GM10266 (cell line): Measurements from ENCODE around the gene KCNMB1.

Source experiments
- DNase-seq: peaks from one replicate; pipeline ENCODE4 v3.0.0; 2012; ENCODE audit errors: extremely low spot score
- TF ChIP-seq, protein P1 (sequence below): IDR thresholded peaks from 2 replicates; pipeline ENCODE4 v1.5.1; 2012; ENCODE audit warnings: mild to moderate bottlenecking, low read depth; ENCODE audit not compliant: control insufficient read depth, insufficient read depth; ENCODE audit errors: missing control alignments

The KCNMB1 gene

DNA sequence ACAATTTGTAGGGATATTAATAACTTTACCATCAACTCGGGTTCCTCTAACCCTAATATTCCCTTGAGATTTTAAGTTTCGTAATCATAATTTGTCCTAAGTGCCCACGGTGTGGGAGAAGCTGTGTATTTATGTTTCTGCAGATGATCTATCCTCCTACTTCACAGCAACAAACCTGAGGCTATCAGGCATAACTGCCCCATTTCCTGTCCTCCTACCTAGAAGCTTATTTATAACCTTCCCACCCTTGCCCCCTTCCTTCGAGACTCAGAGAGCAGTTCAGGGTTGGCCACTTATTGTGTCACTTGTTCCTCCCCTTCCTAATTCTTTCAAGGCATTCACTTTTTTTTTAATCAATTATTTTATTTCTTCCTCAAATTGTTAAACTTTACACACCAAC, 62.0 kb downstream of the KCNMB1 start:
- TF ChIP-seq, protein P1, sequence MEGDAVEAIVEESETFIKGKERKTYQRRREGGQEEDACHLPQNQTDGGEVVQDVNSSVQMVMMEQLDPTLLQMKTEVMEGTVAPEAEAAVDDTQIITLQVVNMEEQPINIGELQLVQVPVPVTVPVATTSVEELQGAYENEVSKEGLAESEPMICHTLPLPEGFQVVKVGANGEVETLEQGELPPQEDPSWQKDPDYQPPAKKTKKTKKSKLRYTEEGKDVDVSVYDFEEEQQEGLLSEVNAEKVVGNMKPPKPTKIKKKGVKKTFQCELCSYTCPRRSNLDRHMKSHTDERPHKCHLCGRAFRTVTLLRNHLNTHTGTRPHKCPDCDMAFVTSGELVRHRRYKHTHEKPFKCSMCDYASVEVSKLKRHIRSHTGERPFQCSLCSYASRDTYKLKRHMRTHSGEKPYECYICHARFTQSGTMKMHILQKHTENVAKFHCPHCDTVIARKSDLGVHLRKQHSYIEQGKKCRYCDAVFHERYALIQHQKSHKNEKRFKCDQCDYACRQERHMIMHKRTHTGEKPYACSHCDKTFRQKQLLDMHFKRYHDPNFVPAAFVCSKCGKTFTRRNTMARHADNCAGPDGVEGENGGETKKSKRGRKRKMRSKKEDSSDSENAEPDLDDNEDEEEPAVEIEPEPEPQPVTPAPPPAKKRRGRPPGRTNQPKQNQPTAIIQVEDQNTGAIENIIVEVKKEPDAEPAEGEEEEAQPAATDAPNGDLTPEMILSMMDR: no peak
- peak; percentile 31 for DNase-seq
